T-helper 1 cell treated with Interleukin-12 subunit alpha and Interleukin-12 subunit beta and Interleukin-4 antibody, amounts not matched to agents 30 ng/mL and 1 ng/mL, for 36 hours (primary cell): ENCODE data around the gene VEPH1. TPM values are rescaled to one million over a fixed set of nuclear protein-coding genes. Genes with fewer than 3 reads are reported as not detected.

Source experiments
- intact Hi-C: fragments of 100-400 bp; cut with micrococcal nuclease; formaldehyde crosslinking; loops from one replicate; pipeline ENCODE4 v1.15.1; 2024
- total RNA-seq: library from RNA; stranded (reverse); gene quantifications from 2 replicates; pipeline ENCODE4 v1.2.3, GENCODE V29; 2022

Gene VEPH1
- total RNA-seq, 1 donor from 2014 or later, result not detected

- intact Hi-C loops, result no loop called here
Measured at GRCh38 chr3:157526036-157526435, 22.8 kb upstream of the VEPH1 start.

- intact Hi-C loops, result no loop called here
Measured at GRCh38 chr3:157523814-157524213, 20.6 kb upstream of the VEPH1 start.

DNA sequence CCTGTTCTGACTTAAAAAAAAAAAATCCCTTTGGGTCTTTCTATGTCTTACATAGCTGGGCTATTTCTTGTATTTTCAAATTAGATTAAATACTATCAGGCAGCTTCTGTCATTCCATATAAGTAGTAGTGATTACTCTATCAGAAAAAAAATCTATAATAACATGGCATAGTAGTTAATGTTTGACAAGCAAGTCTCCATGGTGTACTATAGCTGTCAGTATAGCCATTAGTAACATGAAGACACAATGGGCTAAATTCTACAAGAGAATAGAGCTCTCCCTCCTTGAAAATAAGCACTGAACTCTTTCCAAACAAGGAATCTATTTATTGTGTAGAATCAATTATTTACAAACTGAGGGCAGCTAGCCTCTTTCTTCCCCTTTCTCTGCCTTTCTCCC lies 19.4 kb upstream of the VEPH1 start:
- intact Hi-C loops, result no loop called here

DNA sequence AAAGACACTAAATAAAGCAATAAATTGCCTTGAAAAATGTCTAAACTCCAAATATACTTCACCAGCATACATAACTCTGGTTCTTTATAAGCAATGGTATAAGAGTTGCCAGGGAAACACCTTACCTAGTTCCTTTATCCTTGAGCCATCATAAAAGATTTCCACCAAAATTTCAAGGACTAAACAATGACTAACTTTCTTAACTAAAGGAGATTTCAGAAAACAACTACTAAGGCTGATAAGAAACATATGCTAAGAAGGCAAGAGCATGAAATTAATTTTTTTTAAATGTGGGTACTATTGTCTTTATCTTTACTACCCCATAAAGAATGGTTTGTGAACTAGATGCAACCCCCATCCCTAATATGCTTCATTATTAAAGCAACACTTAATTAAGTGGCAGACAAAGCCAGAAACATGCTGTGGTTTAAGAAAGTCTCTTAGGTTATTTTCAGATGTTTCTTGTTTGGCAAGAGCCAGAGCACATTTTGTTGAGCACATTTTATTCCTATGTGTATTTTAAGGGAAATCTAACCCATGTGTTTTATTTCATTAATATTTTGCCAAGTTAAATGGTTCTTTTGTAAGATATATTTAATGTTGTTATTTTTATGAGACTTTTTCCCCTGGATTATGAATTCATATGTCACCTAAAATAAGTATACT lies 17.4 kb upstream of the VEPH1 start:
- intact Hi-C loops, result no loop called here

DNA sequence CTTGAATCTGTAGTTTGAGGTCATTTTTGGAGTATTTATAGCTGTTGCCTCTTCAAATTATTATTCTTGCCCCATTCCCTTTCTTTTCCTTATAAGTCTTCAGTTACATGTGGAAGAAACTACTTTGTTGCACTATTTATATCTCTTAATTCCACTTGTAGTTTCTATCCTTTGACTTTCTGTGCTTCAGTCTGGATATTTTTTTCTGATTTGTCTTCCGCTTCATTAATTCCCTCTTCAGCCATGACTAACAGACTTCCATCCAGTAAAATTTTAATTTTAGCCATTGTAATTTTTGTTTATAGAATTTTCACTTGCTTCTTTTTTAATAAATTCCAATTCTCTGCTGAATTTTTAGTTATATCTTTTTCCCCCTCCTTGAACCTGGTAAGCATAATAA lies 15.7 kb upstream of the VEPH1 start:
- intact Hi-C loops, result no loop called here

DNA sequence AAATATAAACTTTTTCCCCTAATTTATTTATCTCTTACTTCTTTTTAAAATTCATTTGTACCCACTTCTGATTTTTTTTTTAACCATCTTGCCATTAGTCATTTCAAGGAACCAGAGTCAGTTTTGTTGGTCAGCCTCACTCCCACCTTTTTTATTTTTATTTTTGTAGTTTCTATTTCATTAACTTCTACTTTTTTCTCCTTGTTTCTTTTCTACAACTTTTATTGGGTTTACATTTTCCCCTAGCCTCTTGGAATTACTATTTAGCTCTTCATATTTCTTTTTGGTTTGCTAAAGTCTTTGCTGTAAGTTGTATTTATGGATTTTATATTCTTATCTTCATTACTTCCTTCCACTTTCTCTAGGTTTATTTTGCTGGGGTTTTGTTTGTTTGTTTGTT lies 13.7 kb upstream of the VEPH1 start:
- intact Hi-C loops, result no loop called here

DNA sequence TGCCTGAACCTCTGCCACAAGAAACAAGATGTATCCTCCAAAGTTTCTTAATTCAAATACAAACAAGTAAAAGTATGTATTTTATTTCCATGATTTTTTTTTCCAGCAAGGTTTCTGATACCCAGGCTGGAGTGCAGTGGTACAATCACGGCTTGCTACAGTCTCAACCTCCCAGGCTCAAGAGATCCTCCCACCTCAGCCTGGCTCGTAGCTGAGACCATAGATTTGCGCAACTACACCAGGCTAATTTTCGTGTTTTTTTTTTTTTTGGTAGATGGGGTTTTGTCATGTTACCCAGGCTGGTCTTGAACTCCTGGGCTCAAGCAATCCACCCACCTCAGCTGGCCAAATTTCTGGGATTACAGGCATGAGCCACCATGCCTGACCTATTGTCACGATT lies 12.2 kb upstream of the VEPH1 start:
- intact Hi-C loops, result no loop called here

GRCh38 chr3:157514371-157514895 lies 11.2 kb upstream of the VEPH1 start:
- intact Hi-C loops, result no loop called here

GRCh38 chr3:157513585-157513984 lies 10.4 kb upstream of the VEPH1 start:
- intact Hi-C loops, result no loop called here

GRCh38 chr3:157512534-157512933 lies 9.3 kb upstream of the VEPH1 start:
- intact Hi-C loops, result no loop called here

GRCh38 chr3:157508461-157508860 lies 5.2 kb upstream of the VEPH1 start:
- intact Hi-C loops, result no loop called here

DNA sequence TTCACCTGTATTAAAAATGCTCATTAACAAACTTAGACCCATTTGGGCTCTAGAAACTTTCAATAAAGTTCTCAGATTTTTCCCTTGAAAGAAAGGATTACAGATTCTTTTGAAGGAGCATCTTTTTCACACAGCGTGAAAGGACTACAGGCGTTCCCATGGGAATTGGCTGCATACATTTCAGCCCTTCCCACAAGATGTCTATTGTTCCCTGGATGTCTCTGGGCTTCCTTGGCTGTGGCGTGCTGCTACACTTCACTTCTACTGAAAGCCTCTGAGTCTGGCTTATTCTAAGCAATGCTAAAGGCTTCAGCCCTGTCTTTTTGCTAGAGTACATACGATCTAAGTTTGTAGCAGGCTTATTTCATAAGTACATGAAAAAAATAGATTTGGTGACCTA lies 1.4 kb downstream of the VEPH1 start:
- intact Hi-C loops, result no loop called here

- intact Hi-C loops, result no loop called here
Measured at GRCh38 chr3:157500232-157500631, 3.0 kb downstream of the VEPH1 start.

GRCh38 chr3:157499342-157499963 lies 3.8 kb downstream of the VEPH1 start:
- intact Hi-C loops, result loop anchor here (10.0 kb wide), 1 partner anchor 295 kb away; no protein-coding TSS in a partner anchor

GRCh38 chr3:157498371-157498770 lies 4.8 kb downstream of the VEPH1 start:
- intact Hi-C loops, result loop anchor here (10.0 kb wide), 1 partner anchor 294 kb away; no protein-coding TSS in a partner anchor

DNA sequence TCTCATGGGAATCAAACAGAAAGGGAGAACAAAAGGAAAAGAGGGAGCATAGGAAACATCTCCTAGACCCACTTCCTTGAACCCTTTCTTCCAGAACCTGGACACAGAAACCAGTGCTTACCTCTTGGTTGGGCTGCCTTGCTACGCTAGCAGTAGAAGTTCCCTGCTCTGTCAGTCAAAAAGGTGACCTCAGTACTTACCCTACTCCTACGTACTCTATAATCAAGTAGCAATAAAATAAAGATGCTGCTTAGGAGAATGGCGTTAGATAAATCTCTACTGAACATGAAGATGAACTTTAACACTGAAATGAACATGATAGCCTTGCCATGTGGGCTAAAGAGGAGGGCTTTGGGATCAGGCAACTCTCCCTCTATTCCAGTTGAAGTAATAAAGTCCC lies 7.4 kb downstream of the VEPH1 start:
- intact Hi-C loops, result loop anchor here (10.0 kb wide), 1 partner anchor 291 kb away; no protein-coding TSS in a partner anchor

- intact Hi-C loops, result loop anchor here (10.0 kb wide), 1 partner anchor 290 kb away; no protein-coding TSS in a partner anchor
Measured at GRCh38 chr3:157494581-157495281, 8.5 kb downstream of the VEPH1 start.

- intact Hi-C loops, result loop anchor here (1.0 to 10.0 kb wide), 2 partner anchors 289 to 1344 kb away; no protein-coding TSS in a partner anchor
Measured at GRCh38 chr3:157493627-157494550, 9.3 kb downstream of the VEPH1 start.

DNA sequence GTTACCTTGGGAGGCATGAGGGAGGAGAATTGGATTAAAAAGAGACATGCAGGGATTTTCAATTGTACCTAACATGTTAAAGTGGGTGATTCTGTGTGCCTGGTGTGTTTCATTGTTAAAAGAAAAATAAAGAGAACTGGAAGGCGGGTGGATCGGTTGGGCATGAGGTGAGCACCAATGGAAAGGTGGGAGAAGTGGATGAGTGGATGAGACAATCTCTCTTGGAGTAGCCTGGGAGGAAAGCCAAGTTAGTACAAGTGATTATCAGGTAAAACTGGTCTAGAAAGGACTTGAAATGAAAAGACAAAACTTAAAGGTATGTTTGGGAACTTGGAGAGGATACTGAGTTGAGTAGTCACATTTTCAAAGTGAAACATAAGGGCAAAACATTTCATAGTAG lies 12.1 kb downstream of the VEPH1 start:
- intact Hi-C loops, result loop anchor here (10.0 kb wide), 1 partner anchor 286 kb away; no protein-coding TSS in a partner anchor

GRCh38 chr3:157488144-157488543 lies 15.1 kb downstream of the VEPH1 start:
- intact Hi-C loops, result no loop called here

- intact Hi-C loops, result no loop called here
Measured at GRCh38 chr3:157487339-157487738, 15.9 kb downstream of the VEPH1 start.
